ENCODE data around the gene KRT25. TPM values are rescaled to one million over a fixed set of nuclear protein-coding genes. Genes with fewer than 3 reads are reported as not detected.
A peak's percentile ranks its signal among the peaks of the same experiment; 100 is the strongest.

The KRT25 gene
- total and polyA plus RNA-seq, 2 of the 13 experiments (the other 11 are each of a cell fraction or from before 2014, with no cell fraction given), result not detected

GRCh38 chr17:40779181-40779909 is 24.2 kb upstream of the KRT25 start (continued):
- no peak for TF ChIP-seq HNF1A (IDR thresholded peaks at IDR 0.05; ENCODE audit: low read depth)
- TF ChIP-seq HNF1A (CRISPR knock-in tag; IDR thresholded peaks at IDR 0.05; ENCODE audit: borderline replicate concordance), result no peak
- no peak for TF ChIP-seq MTF1 (CRISPR knock-in tag; IDR thresholded peaks at IDR 0.05)
- no peak for TF ChIP-seq CREB3 (CRISPR knock-in tag; IDR thresholded peaks at IDR 0.05)
- TF ChIP-seq CTCF (CRISPR knock-in tag; IDR thresholded peaks at IDR 0.05), result peak; percentile 35
- peak; percentile 61 for TF ChIP-seq HNRNPLL (IDR thresholded peaks at IDR 0.05; ENCODE audit: low read depth, low read length, poor library complexity, severe bottlenecking)
- TF ChIP-seq ZNF557 (CRISPR knock-in tag; IDR thresholded peaks at IDR 0.05), result no peak
- no peak for TF ChIP-seq THRA (CRISPR knock-in tag; IDR thresholded peaks at IDR 0.05; ENCODE audit: borderline replicate concordance)
- TF ChIP-seq ZNF446 (CRISPR knock-in tag; IDR thresholded peaks at IDR 0.05), result no peak
- TF ChIP-seq KAT8 (CRISPR knock-in tag; IDR thresholded peaks at IDR 0.05), result no peak
- no peak for TF ChIP-seq PITX1 (CRISPR knock-in tag; IDR thresholded peaks at IDR 0.05)
- no peak for TF ChIP-seq ZSCAN22 (CRISPR knock-in tag; IDR thresholded peaks at IDR 0.05)
- TF ChIP-seq ETS1 (CRISPR knock-in tag; IDR thresholded peaks at IDR 0.05), result no peak
- TF ChIP-seq TEAD2 (CRISPR knock-in tag; IDR thresholded peaks at IDR 0.05), result no peak
- no peak for TF ChIP-seq ZKSCAN5 (CRISPR knock-in tag; IDR thresholded peaks at IDR 0.05)
- TF ChIP-seq HBP1 (CRISPR knock-in tag; IDR thresholded peaks at IDR 0.05; ENCODE audit: low read depth), result no peak
- no peak for TF ChIP-seq ZEB1 (IDR thresholded peaks at IDR 0.05; ENCODE audit: insufficient replicate concordance, low read depth)
- peak; percentile 27 for TF ChIP-seq ZNF883 (CRISPR knock-in tag; IDR thresholded peaks at IDR 0.05; ENCODE audit: not compliant biosample characterization)
- no peak for TF ChIP-seq YEATS4 (CRISPR knock-in tag; IDR thresholded peaks at IDR 0.05; ENCODE audit: borderline replicate concordance)

All from HepG2 (cell line).